Measurements from ENCODE around the gene C6orf62. TPM values are rescaled to one million over a fixed set of nuclear protein-coding genes. Genes with fewer than 3 reads are reported as not detected.
"Not testable (repeated sequence)": the region's sequence is repeated elsewhere in the genome, so short reads cannot be mapped to it uniquely, and the experiment has no call there.

The C6orf62 gene
- total RNA-seq, 2 experiments from 2014 or later = 103 to 106 TPM

DNA sequence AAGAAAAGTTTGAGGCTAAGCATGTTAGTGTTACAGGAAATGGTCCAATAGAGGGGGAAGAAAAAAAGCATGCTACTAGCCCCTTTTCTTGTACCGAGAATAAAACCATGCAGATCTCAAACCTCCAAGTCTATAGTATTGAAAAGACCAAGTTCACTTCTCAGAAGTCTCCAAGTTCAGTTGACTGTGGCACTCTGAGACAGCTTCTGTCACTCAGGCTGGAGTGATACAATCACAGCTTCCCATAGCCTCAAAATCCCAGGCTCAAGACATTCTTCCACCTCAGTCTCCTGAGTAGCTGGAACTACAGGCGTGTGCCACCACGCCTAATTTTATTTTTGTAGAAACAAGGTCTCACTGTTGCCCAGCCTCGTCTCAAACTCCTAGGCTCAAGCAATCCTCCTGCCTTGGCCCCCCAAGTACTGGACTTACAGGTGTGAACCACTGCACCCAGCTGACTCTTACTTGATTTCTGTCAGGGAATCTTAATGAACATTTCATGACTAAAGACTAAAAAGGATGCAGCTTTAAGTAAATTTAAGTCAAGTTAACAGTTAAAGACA, 16.2 kb downstream of the C6orf62 start:
- peaks cover 61% of the 10 kb centered on the region for H3K4me1 Mint-ChIP-seq (ENCODE audit: low read depth)
- ATAC-seq = no peak
- no peaks in the 10 kb centered on the region for H3K9me3 Mint-ChIP-seq
- ChIA-PET CTCF (interaction anchor here (1.2 to 3.1 kb wide), 4 partner anchors 10 to 131 kb away, joined by 3 to 15 read pairs (median 7); partner anchors contain the start of genes ACOT13 and TDP2), POLR2A (interaction anchor here (1.2 to 3.0 kb wide), 7 partner anchors 11 to 125 kb away, joined by 3 to 12 read pairs (median 5); partner anchors contain the start of genes ACOT13, C6orf62, GMNN and TDP2)
- H3K27ac Mint-ChIP-seq = peak overlapping the region; percentile 49
- DNase-seq = no peak
- no peaks in the 10 kb centered on the region for H3K27me3 Mint-ChIP-seq
- TF ChIP-seq, protein P1, sequence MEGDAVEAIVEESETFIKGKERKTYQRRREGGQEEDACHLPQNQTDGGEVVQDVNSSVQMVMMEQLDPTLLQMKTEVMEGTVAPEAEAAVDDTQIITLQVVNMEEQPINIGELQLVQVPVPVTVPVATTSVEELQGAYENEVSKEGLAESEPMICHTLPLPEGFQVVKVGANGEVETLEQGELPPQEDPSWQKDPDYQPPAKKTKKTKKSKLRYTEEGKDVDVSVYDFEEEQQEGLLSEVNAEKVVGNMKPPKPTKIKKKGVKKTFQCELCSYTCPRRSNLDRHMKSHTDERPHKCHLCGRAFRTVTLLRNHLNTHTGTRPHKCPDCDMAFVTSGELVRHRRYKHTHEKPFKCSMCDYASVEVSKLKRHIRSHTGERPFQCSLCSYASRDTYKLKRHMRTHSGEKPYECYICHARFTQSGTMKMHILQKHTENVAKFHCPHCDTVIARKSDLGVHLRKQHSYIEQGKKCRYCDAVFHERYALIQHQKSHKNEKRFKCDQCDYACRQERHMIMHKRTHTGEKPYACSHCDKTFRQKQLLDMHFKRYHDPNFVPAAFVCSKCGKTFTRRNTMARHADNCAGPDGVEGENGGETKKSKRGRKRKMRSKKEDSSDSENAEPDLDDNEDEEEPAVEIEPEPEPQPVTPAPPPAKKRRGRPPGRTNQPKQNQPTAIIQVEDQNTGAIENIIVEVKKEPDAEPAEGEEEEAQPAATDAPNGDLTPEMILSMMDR (IDR thresholded peaks at IDR 0.05) = no peak
- no peak overlapping the region for H3K4me3 Mint-ChIP-seq
- intact Hi-C loops (cut with micrococcal nuclease) = no loop called here
- peaks cover 54% of the 10 kb centered on the region for H3K36me3 Mint-ChIP-seq (ENCODE audit: low read depth)

- Mint-ChIP-seq H3K27ac (peak overlapping the region; percentile 74), H3K27me3 (no peaks in the 10 kb centered on the region), H3K9me3 (no peaks in the 10 kb centered on the region), H3K4me1 (ENCODE audit: low read depth) (peaks cover 55% of the 10 kb centered on the region), H3K36me3 (ENCODE audit: low read depth) (peaks cover 29% of the 10 kb centered on the region), H3K4me3 (no peak overlapping the region)
- POLR2A ChIA-PET = no interaction called here
- DNase-seq = no peak
- peak; percentile 40 for ATAC-seq
- TF ChIP-seq, protein P1 (IDR thresholded peaks at IDR 0.05) = no peak
- intact Hi-C loops (cut with micrococcal nuclease) = no loop called here
- CTCF ChIA-PET = interaction anchor here (1.0 kb wide), 1 partner anchor 116 kb away, joined by 5 read pairs; no protein-coding TSS in a partner anchor
These were observed 19.2 kb downstream of the C6orf62 start for GRCh38 chr6:24699521-24700359.

DNA sequence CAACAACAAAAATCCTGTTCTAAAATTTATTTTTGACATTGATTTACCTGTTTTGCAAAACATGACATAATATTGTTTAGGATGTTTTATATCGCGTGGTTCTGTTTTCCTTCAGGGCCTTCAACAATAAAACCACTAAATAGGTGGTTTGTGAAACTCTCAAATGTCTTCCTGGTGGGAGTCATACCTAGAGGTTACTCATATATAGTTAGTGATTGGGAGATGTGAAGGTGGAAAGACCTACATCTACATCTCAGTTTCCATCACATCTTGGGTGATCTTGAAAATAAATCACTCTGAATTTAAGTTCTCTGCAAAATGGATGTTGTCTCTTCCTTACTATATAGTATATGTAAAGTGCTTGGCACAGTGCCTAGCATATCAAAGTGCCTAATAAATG, 22.9 kb downstream of the C6orf62 start:
- no peak for DNase-seq
- H3K36me3 Mint-ChIP-seq (ENCODE audit: low read depth) = peaks cover 11% of the 10 kb centered on the region
- H3K9me3 Mint-ChIP-seq = no peaks in the 10 kb centered on the region
- CTCF ChIA-PET = interaction anchor here (0.6 to 13.2 kb wide), 8 partner anchors 10 to 322 kb away, joined by 3 to 141 read pairs (median 3); no protein-coding TSS in a partner anchor
- no peak overlapping the region for H3K4me3 Mint-ChIP-seq
- intact Hi-C loops (cut with micrococcal nuclease) = no loop called here
- TF ChIP-seq, protein P1 (IDR thresholded peaks at IDR 0.05) = no peak
- peak overlapping the region; percentile 17 for H3K27ac Mint-ChIP-seq
- POLR2A ChIA-PET = interaction anchor here (0.7 kb wide), 1 partner anchor 121 kb away, joined by 3 read pairs; no protein-coding TSS in a partner anchor
- no peaks in the 10 kb centered on the region for H3K27me3 Mint-ChIP-seq
- ATAC-seq = peak; percentile 26
- peaks cover 45% of the 10 kb centered on the region for H3K4me1 Mint-ChIP-seq (ENCODE audit: low read depth)

- CTCF ChIA-PET = interaction anchor here (0.6 to 13.2 kb wide), 8 partner anchors 11 to 323 kb away, joined by 3 to 141 read pairs (median 3); no protein-coding TSS in a partner anchor
These were observed 23.3 kb downstream of the C6orf62 start for GRCh38 chr6:24695635-24696034.

More at GRCh38 chr6:24695635-24696034, 23.3 kb downstream of the C6orf62 start:
- ATAC-seq (peak; percentile 68), DNase-seq (peak; percentile 61)
- intact Hi-C loops (cut with micrococcal nuclease) = loop anchor here (1.0 kb wide), 1 partner anchor 114 kb away; no protein-coding TSS in a partner anchor
- TF ChIP-seq, protein P1 (IDR thresholded peaks at IDR 0.05) = peak; percentile 62
- H3K27me3 Mint-ChIP-seq, H3K9me3 Mint-ChIP-seq, H3K27ac Mint-ChIP-seq, H3K4me3 Mint-ChIP-seq, POLR2A ChIA-PET: not testable (repeated sequence)
- Mint-ChIP-seq H3K36me3 (ENCODE audit: low read depth) (peaks cover 11% of the 10 kb centered on the region), H3K4me1 (ENCODE audit: low read depth) (peaks cover 44% of the 10 kb centered on the region)

Measured in activated CD8-positive, alpha-beta T cell treated with anti-CD3 and anti-CD28 coated beads for 36 hours (primary cell).